Hippocampal formation (tissue), 2 donors: ENCODE results near the gene NUDT14.

Experiments
- DNase-seq, 2 donors: peaks; one replicate each; lab custom pipeline; 2025; lab: John Stamatoyannopoulos, UW

NUDT14 gene

DNA sequence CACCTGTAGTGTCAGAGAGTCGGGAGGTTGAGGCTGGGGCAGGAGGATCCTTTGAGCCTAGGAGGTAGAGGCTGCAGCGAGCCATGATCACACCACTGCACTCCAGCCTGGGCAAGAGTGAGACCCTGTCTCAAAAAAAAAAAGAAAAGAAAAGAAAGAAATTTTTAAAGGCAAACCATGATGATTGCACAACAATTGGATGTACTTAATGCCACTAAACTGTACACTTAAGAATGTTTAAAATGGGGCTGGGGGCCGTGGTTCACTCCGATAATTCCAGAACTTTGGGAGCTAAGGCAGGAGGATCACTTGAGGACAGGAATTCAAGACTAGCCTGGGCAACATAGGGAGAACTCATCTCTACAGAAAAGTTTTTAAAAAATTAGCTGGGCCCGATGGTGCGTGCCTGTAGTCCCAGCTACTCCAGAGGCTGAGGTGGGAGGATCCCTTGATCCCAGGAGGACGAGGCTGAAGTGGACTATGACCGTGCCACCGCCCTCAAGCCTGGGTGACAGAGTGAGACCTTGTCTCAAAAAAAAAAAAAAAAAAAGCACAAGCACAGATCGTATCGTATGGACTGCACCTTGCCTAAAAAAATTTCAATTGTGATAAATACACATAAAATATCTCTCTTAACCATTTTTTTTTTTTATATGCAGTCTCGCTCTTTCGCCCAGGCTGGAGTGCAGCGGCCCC, 45.3 kb downstream of the NUDT14 start:
- no peak for DNase-seq

DNA sequence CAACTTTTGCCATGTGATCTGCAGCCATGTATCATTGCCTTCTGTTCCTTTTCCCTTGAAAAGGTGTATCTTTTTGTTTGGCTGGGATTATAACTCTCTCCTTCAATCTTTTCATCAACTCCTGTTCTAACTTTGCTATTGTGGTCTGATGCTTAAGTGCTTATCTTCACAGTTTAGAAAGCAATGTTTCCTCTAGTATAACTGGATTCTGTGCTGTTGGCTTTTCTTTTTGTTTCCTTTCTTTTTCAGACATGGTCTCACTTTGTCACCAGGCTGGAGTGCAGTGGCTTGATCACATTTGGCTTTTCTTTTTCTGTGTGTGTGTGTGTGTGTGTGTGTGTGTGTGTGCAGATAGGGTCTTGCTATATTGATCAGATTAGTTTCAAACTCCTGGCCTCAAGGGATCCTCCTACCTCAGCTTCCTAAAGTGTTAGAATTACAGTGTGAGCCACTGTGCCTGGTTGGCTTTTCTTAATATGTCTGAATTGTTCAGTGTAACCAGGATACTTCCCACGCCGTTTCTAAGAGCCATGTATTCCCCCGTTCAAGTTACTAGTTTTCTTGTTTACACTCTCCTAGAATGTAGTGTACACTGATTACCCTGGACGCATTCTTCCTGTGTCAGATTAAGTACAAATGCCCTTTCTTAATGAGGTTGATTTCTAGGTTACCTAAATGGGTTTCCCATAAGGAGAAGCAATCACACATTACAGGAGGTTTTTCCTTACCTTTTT, 48.0 kb downstream of the NUDT14 start:
- no peak for DNase-seq

DNA sequence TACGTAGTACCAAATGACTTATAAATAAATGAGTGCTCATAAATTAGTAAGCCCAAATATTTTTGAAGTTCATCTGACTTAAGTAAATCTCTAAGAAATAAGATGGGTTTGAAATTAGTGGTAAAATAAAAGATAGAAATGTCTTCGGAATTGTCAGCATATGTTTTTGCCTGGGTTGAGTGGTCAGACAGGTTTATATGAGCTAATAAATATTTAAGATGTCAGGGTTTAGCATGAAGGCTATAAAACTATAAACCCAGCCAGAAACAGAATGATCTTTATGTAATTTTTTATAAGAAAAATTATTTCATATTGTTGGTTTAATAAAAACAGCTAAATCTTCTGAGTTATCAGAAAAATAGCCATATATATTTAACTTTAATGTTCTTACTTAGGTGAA, 49.9 kb downstream of the NUDT14 start:
- DNase-seq, result no peak

DNA sequence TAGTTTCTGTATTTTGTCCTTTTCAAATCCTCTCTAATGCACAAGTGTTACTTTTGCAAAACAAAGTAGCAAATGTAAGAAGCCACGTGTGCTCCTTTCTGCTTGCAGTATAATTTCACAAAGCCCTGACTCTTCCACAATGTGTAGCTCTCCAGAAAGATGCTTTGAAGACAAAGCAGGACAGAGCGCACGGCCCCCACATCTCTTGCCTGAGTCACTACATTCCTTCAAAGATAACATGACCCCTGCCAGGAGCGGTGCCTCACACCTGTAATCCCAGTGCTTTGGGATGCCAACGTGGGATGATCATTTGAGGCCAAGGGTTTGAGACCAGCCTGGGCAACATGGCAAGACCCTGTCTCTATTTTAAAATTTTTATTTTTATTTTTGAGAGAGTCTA, 53.1 kb downstream of the NUDT14 start:
- DNase-seq, result no peak

DNA sequence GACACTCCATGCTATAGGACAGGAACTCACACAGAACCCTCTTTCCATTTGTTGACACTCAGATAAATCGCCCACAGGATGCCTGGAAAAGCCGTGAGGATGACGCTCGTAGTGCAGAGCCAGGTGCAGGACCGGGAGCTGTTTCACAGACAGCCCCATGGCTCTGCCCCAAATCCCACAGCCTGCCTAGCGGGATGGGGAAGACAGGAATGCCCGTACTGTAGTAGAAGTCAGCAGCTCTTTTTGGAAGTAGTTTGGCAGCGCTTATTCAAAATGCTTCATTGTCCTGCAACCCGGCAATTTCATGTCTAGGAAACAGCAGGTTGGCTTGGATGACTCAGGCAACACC, 54.2 kb downstream of the NUDT14 start:
- no peak for DNase-seq

DNA sequence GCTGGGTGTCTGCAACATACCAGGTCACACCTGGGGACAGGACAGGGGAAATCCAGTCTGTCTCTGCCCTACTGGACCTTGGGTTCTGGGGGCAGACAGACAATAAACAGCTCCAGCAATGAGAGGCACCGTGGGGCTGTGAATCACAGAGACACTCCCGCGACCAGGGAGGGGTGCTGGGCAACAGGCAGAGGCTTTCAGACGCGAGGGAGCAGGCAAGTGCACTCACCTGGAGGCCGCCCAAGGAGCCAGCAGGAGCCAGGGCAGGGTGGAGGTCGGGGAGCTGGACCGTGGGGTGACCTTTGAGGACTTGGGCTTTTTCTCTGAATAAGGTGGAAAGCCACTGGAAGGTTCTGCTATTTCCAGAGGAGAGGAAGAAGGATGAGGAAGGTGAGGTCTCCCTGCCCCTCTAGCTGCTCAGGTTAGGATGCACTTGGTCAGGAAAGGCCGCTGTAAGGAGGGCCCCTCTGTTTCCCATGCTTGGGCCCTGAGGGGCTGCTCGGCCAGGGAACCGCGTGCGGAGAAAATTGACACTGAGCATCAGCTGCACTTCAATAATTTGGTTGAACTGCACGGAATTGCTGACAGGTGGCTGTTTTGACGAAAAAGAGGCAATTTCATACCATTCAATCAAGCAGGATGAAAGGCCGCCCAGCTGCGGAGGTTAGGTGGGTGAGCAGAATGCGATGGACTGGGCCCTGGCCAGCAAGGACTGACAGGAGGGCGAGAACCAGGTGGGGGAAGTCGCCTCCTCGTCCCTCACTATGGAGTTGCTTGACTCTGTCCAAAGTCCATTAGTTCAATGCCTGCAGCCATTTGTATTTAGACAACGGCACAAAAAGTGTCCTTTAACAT, 54.8 kb downstream of the NUDT14 start:
- no peak for DNase-seq

DNA sequence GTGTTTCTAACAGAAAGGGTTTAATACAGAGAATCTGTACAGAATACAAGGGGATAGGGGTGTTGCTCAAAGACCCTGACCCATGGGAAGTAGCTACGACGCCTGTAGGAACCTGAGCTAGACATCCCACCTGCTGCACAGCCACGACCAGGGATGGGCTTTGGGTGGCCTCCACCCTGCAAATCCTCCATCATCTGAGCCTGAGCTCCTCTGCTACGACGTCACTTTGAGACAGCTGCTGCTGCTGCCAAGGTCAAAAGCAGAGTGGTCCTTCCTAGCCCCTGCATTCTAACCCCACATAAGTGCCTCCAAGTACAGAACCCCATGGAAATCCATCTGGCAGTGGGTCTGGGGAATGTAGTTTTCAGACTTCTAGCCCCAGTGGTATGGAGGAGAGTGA, 56.3 kb downstream of the NUDT14 start:
- no peak for DNase-seq

DNA sequence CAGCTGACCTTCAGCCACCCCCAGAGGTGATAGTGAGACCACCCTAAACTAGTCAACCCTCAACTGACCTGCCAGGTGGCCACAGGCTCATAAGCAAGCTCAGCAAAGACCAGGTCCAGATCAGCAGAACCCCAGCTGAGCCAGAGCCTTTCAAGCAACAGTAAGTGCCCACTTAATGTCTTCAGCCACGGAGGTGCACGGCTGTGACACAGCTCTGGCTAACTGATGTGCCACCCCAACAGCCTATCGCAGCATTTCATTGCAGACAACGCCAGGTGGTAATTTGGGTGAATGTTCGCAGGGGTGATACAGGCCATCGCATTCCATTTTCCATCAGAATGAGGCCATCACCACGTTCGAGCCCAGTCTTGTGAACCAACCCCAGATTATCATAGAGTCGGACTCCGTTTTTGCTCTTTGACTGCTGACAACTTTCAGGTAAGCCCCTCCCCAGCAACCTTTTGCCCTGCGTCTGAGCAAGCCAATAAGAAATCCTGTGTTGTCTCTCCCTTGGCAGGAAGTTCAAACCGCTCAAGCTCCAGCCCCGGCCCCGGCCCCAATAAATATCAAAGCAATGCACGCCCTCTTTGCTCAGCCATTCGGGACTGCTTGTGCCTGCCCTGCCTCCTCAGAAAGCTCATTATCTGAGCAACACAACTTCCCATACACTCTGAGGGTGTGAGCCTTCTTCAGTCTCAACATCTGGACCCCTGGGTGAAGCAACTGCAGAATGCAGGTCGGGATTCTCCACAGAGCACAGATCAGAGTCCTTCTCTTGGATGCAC, 56.9 kb downstream of the NUDT14 start:
- DNase-seq, result no peak

DNA sequence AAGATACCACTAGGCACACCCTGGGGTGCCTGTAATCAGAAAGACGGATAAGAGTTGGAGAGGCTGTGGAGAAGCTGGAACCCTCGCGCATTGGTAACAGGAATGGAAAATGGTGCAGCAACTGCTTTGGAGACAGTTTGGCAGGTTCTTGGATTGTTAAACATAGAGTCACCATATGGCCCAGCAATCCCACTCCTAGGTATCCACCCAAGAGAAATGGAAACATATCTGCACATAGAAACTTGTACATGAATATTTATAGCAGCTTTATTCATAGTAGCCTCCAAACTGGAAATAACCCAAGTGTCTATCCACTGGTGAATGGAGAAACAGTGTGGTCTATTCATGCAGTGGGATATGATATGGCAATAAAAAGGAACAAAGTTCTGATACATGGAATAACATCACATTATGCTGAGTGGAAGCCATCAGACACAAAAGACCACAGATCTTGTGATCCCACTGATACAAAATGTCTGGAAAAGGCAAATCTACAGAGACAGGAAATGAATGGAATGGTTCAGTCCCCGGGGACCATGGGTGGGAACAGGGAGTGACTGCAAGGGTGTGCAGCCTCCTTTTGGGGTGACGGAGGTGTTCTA, 57.9 kb downstream of the NUDT14 start:
- DNase-seq, result no peak
